ENCODE data around the gene NTRK2.
"Not testable (repeated sequence)": the region's sequence is repeated elsewhere in the genome, so short reads cannot be mapped to it uniquely, and the experiment has no call there.

The NTRK2 gene

GRCh38 chr9:85025638-85026037 lies 356.1 kb downstream of the NTRK2 start:
- no peak for DNase-seq (ENCODE audit: low spot score)

- DNase-seq (ENCODE audit: low spot score), result no peak
Measured at GRCh38 chr9:85027870-85028269, 358.3 kb downstream of the NTRK2 start.

GRCh38 chr9:85030316-85030715 lies 360.8 kb downstream of the NTRK2 start:
- DNase-seq (ENCODE audit: low spot score), result no peak

- DNase-seq (ENCODE audit: low spot score), result no peak
Measured at GRCh38 chr9:85036496-85036895, 367.0 kb downstream of the NTRK2 start.

- no peak for DNase-seq (ENCODE audit: low spot score)
Measured at GRCh38 chr9:85038061-85038460, 368.5 kb downstream of the NTRK2 start.

- no peak for DNase-seq (ENCODE audit: low spot score)
Measured at GRCh38 chr9:85038824-85039608, 369.5 kb downstream of the NTRK2 start.

GRCh38 chr9:85040146-85040545 lies 370.6 kb downstream of the NTRK2 start:
- no peak for DNase-seq (ENCODE audit: low spot score)

- no peak for DNase-seq (ENCODE audit: low spot score)
Measured at GRCh38 chr9:85040821-85041465, 371.4 kb downstream of the NTRK2 start.

GRCh38 chr9:85041466-85042137 lies 372.1 kb downstream of the NTRK2 start:
- no peak for DNase-seq (ENCODE audit: low spot score)

- no peak for DNase-seq (ENCODE audit: low spot score)
Measured at GRCh38 chr9:85042981-85043647, 373.6 kb downstream of the NTRK2 start.

- DNase-seq (ENCODE audit: low spot score), result peak; percentile 19
Measured at GRCh38 chr9:85045271-85045670, 375.7 kb downstream of the NTRK2 start.

GRCh38 chr9:85046475-85046874 lies 376.9 kb downstream of the NTRK2 start:
- no peak for DNase-seq (ENCODE audit: low spot score)

GRCh38 chr9:85053206-85053786 lies 383.8 kb downstream of the NTRK2 start:
- no peak for DNase-seq (ENCODE audit: low spot score)

- DNase-seq (ENCODE audit: low spot score), result no peak
Measured at GRCh38 chr9:85054017-85054416, 384.5 kb downstream of the NTRK2 start.

GRCh38 chr9:85055506-85056202 lies 386.1 kb downstream of the NTRK2 start:
- no peak for DNase-seq (ENCODE audit: low spot score)

- DNase-seq (ENCODE audit: low spot score), result no peak
Measured at GRCh38 chr9:85056203-85056572, 386.7 kb downstream of the NTRK2 start.

- DNase-seq (ENCODE audit: low spot score), result no peak
Measured at GRCh38 chr9:85061969-85062368, 392.4 kb downstream of the NTRK2 start.

- DNase-seq (ENCODE audit: low spot score), result no peak
Measured at GRCh38 chr9:85062385-85063022, 393.0 kb downstream of the NTRK2 start.

- no peak for DNase-seq (ENCODE audit: low spot score)
Measured at GRCh38 chr9:85064811-85065371, 395.4 kb downstream of the NTRK2 start.

GRCh38 chr9:85067792-85068191 lies 398.3 kb downstream of the NTRK2 start:
- no peak for DNase-seq (ENCODE audit: low spot score)

- DNase-seq (ENCODE audit: low spot score), result not testable (repeated sequence)
Measured at GRCh38 chr9:85069421-85069820, 399.9 kb downstream of the NTRK2 start.
